Tibial nerve (tissue), 4 donors: ENCODE measurements around the gene C1QL4.

Experiments used
- EP300 ChIP-seq, 2 donors: sonication (generic); formaldehyde crosslinking; IDR thresholded peaks; one replicate each; pipeline ENCODE4 v1.6.1; 2017; ENCODE audit warnings: antibody characterized with exemption in 2 of 2, mild to moderate bottlenecking in 1 of 2
- POLR2A ChIP-seq, 2 donors: fragments of 450-650 bp; IDR thresholded peaks; one replicate each; pipeline ENCODE4 v1.6.1; 2017; ENCODE audit warnings: antibody characterized with exemption in 2 of 2, mild to moderate bottlenecking in 2 of 2, moderate library complexity in 2 of 2
- TF ChIP-seq, protein P1 (sequence below), 5 experiments: fragments of 200-600 bp in 3 of 5; fragments of 450-650 bp in 2 of 5; sonication (generic) in 3 of 5; IDR thresholded peaks; one replicate each; pipeline ENCODE4 v1.5.1; 2016 to 2019; ENCODE audit warnings: antibody characterized with exemption in 5 of 5, mild to moderate bottlenecking in 3 of 5, moderate library complexity in 2 of 5

DNA sequence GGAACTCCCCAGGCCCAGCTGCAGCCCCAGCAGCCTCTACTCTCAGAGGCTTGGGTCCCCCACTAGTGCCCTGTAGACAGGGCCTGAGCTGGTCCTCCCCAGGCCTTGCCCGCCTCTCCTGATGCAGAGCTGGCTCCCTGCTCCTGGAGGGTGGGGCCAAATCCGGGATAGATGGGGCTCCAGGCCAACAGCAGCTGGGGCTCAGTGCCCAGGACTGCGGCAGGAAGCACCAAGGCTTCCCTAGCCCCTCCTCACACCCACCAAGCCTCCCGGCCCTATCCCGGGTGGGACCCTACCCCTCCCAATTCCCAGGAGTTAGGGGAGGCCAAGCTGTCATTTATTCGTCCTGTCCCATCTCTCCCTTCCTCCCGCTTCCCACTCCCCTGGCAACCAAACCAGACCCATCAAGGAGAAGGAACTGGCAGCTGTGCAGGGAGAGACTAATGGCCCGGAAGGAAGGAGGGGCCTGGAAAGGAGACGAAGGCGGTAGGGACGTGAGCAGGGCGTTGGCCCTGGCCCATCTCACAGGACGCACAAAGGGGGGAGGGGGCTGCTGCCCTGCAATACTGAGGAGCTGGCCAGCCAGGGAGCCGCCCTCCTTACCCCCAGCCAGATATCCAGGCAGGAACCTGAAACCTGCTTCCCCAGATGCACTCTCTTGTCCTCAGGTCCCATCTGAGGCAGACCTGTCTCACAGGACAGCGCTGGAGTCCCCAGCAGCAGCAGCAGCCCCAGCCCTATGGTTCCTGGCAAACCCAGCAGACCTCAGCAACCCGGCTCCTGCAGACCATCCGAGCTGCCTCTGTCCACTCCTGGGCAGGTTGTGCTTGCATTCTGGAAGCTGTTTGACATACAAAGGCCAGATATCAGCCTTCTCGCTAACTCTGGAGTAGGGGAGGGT is 43.7 kb downstream of the C1QL4 start:
- TF ChIP-seq, protein P1, sequence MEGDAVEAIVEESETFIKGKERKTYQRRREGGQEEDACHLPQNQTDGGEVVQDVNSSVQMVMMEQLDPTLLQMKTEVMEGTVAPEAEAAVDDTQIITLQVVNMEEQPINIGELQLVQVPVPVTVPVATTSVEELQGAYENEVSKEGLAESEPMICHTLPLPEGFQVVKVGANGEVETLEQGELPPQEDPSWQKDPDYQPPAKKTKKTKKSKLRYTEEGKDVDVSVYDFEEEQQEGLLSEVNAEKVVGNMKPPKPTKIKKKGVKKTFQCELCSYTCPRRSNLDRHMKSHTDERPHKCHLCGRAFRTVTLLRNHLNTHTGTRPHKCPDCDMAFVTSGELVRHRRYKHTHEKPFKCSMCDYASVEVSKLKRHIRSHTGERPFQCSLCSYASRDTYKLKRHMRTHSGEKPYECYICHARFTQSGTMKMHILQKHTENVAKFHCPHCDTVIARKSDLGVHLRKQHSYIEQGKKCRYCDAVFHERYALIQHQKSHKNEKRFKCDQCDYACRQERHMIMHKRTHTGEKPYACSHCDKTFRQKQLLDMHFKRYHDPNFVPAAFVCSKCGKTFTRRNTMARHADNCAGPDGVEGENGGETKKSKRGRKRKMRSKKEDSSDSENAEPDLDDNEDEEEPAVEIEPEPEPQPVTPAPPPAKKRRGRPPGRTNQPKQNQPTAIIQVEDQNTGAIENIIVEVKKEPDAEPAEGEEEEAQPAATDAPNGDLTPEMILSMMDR (IDR thresholded peaks at IDR 0.05), result no peak
- TF ChIP-seq EP300 (IDR thresholded peaks at IDR 0.05) (no peak), POLR2A (IDR thresholded peaks at IDR 0.05) (no peak)
